ENCODE results near the gene HEXIM1. TPM values are rescaled to one million over a fixed set of nuclear protein-coding genes. Genes with fewer than 3 reads are reported as not detected.

Gene HEXIM1
- total RNA-seq, 4 donors from 2014 or later = 48.3 to 56.3 (median 53.8) TPM

GRCh38 chr17:45171338-45172231, 23.3 kb downstream of the HEXIM1 start:
- peaks cover 0 to 60% (median 42%) of the 10 kb centered on the region in 3 donors for H3K4me1 ChIP-seq
- peak; percentile 9 for ATAC-seq
- H3K4me3 ChIP-seq = peak overlapping the region; percentile 38 to 45
- H3K27me3 ChIP-seq = no peaks in the 10 kb centered on the region
- peaks cover 0 to 8% of the 10 kb centered on the region in 2 donors for H3K36me3 ChIP-seq
- no peak for TF ChIP-seq POLR2A (IDR thresholded peaks at IDR 0.05)
- no peak for TF ChIP-seq POLR2AphosphoS5 (IDR thresholded peaks at IDR 0.05)
- no peak for TF ChIP-seq EP300 (IDR thresholded peaks at IDR 0.05)
- no peak for TF ChIP-seq CTCF (IDR thresholded peaks at IDR 0.05)
- H3K9me3 ChIP-seq = no peaks in the 10 kb centered on the region
- 15% methylated on average over 5 of the region's 20 CpGs; no CpG with 5 or more reads in 1 of the 2 donors for WGBS, 2 donors (ENCODE audit: low coverage in 1 of 2)
- peak overlapping the region; percentile 91 to 95 (median 93) for H3K27ac ChIP-seq

GRCh38 chr17:45172232-45172540, 23.9 kb downstream of the HEXIM1 start:
- Histone ChIP-seq H3K36me3 (peaks cover 0 to 8% of the 10 kb centered on the region in 2 donors), H3K4me3 (peak overlapping the region; percentile 38 to 45), H3K27me3 (no peaks in the 10 kb centered on the region), H3K27ac (peak overlapping the region; percentile 91 to 95 (median 93)), H3K4me1 (peaks cover 0 to 61% (median 42%) of the 10 kb centered on the region in 3 donors), H3K9me3 (no peaks in the 10 kb centered on the region)
- TF ChIP-seq CTCF (IDR thresholded peaks at IDR 0.05) (no peak), EP300 (IDR thresholded peaks at IDR 0.05) (no peak), POLR2AphosphoS5 (IDR thresholded peaks at IDR 0.05) (no peak), POLR2A (IDR thresholded peaks at IDR 0.05) (no peak)
- ATAC-seq = no peak
- no CpG with 5 or more reads among the region's 5 CpGs for WGBS, 2 donors (ENCODE audit: low coverage in 1 of 2)

- H3K36me3 ChIP-seq = peaks cover 0 to 8% of the 10 kb centered on the region in 2 donors
- peak overlapping the region; percentile 38 to 45 for H3K4me3 ChIP-seq
- peak; percentile 66 for ATAC-seq
- H3K4me1 ChIP-seq = peaks cover 0 to 61% (median 42%) of the 10 kb centered on the region in 3 donors
- no peaks in the 10 kb centered on the region for H3K27me3 ChIP-seq
- H3K27ac ChIP-seq = peak overlapping the region; percentile 91 to 95 (median 93)
- H3K9me3 ChIP-seq = no peaks in the 10 kb centered on the region
- TF ChIP-seq EP300 (IDR thresholded peaks at IDR 0.05) (no peak), POLR2A (IDR thresholded peaks at IDR 0.05) (peak; percentile 8 to 21), POLR2AphosphoS5 (IDR thresholded peaks at IDR 0.05) (peak; percentile 14), CTCF (IDR thresholded peaks at IDR 0.05) (peak in 2 of 4 experiments; percentile 4 to 5)
- WGBS, 2 donors (ENCODE audit: low coverage in 1 of 2) = 60% methylated on average over 1 of the region's 10 CpGs; no CpG with 5 or more reads in 1 of the 2 donors
These were observed 24.4 kb downstream of the HEXIM1 start for GRCh38 chr17:45172541-45173286.

- TF ChIP-seq POLR2AphosphoS5 (IDR thresholded peaks at IDR 0.05) = no peak
- no peak for TF ChIP-seq EP300 (IDR thresholded peaks at IDR 0.05)
- TF ChIP-seq CTCF (IDR thresholded peaks at IDR 0.05) = no peak
- TF ChIP-seq POLR2A (IDR thresholded peaks at IDR 0.05) = no peak
- H3K27me3 ChIP-seq = no peaks in the 10 kb centered on the region
- H3K9me3 ChIP-seq = no peaks in the 10 kb centered on the region
- ATAC-seq = no peak
- H3K36me3 ChIP-seq = no peaks in the 10 kb centered on the region
- no peak overlapping the region for H3K4me3 ChIP-seq
- 85 to 94% methylated on average over 1 to 2 of the region's 3 CpGs for WGBS, 2 donors (ENCODE audit: low coverage in 1 of 2)
- H3K4me1 ChIP-seq = peaks cover 0 to 49% (median 37%) of the 10 kb centered on the region in 3 donors
- peak overlapping the region; percentile 27 to 82 (median 72) for H3K27ac ChIP-seq
These were observed 27.5 kb downstream of the HEXIM1 start for GRCh38 chr17:45175759-45176115.

All from gastroesophageal sphincter (tissue), 4 donors.